C4-2B (cell line): ENCODE measurements around the gene AP5M1.
"Not testable (repeated sequence)": the region's sequence is repeated elsewhere in the genome, so short reads cannot be mapped to it uniquely, and the experiment has no call there.

Source experiments
- H3K27ac ChIP-seq: fragments of 450-650 bp; 2 replicates; pipeline ENCODE4 v1.5.1; 2017
- CTCF ChIP-seq: fragments of 450-650 bp; conservative IDR thresholded peaks from 2 replicates; pipeline ENCODE4 v1.5.1; 2017; ENCODE audit warnings: mild to moderate bottlenecking
- ZFX ChIP-seq: fragments of 450-650 bp; IDR thresholded peaks from 2 replicates; pipeline ENCODE4 v1.6.1; 2017

The AP5M1 gene

GRCh38 chr14:57268161-57269069, at the start of gene AP5M1, which contains the start of gene EXOC5:
Gene AP5M1, plus strand, starts transcription at chr14:57268971. Its CDS starts 344 bp downstream, at chr14:57269315.
Gene EXOC5, minus strand, starts transcription at chr14:57268905. Its CDS starts 257 bp downstream, at chr14:57268648.
- peak within 1 kb of the TSS; percentile 91 for H3K27ac ChIP-seq
- peak; percentile 15 for TF ChIP-seq CTCF
- TF ChIP-seq ZFX, result peak; percentile 70

GRCh38 chr14:57221931-57222330, 46.8 kb upstream of the AP5M1 start:
- no peak overlapping the region for H3K27ac ChIP-seq
- TF ChIP-seq ZFX (no peak), CTCF (no peak)

- H3K27ac ChIP-seq, result no peak overlapping the region
- TF ChIP-seq ZFX (no peak), CTCF (no peak)
Observed at GRCh38 chr14:57227083-57227482, 41.7 kb upstream of the AP5M1 start.

GRCh38 chr14:57228320-57228719, 40.5 kb upstream of the AP5M1 start:
- not testable (repeated sequence) for H3K27ac ChIP-seq

- H3K27ac ChIP-seq, result no peak overlapping the region
- TF ChIP-seq ZFX (no peak), CTCF (no peak)
Observed at GRCh38 chr14:57232006-57232405, 36.8 kb upstream of the AP5M1 start.

GRCh38 chr14:57240115-57240514, 28.7 kb upstream of the AP5M1 start:
- H3K27ac ChIP-seq, result not testable (repeated sequence)

- no peak overlapping the region for H3K27ac ChIP-seq
- no peak for TF ChIP-seq ZFX
- TF ChIP-seq CTCF, result no peak
Observed at GRCh38 chr14:57243320-57243719, 25.5 kb upstream of the AP5M1 start.

- TF ChIP-seq ZFX, result no peak
- no peak for TF ChIP-seq CTCF
- H3K27ac ChIP-seq, result no peak overlapping the region
Observed at GRCh38 chr14:57244106-57244505, 24.7 kb upstream of the AP5M1 start.
